T-helper 17 cell (primary cell): ENCODE results near the gene IGSF21. TPM values are rescaled to one million over a fixed set of nuclear protein-coding genes. Genes with fewer than 3 reads are reported as not detected.
A peak's percentile ranks its signal among the peaks of the same experiment; 100 is the strongest.

Source experiments
- ATAC-seq: fragments of 150-1000 bp; cut with Tn5 transposase; 2 replicates; pipeline ENCODE4 v1.10.0; 2021; ENCODE audit warnings: mild to moderate bottlenecking, moderate library complexity
- DNase-seq, 3 donors: peaks; one replicate each; pipeline versions ENCODE4 v3.0.0 to v3.0.0-alpha.2; 2020 to 2021
- H3K9me3 ChIP-seq: one replicate; pipeline ENCODE4 v1.7.0; 2013; ENCODE audit warnings: low read length, mild to moderate bottlenecking; ENCODE audit not compliant: control insufficient read depth, poor library complexity, severe bottlenecking
- H3K27ac Mint-ChIP-seq: one replicate; pipeline ENCODE4 v1.8.0; 2022; ENCODE audit warnings: mild to moderate bottlenecking, moderate library complexity, mixed read lengths
- H3K27me3 Mint-ChIP-seq: one replicate; pipeline ENCODE4 v1.8.0; 2022; ENCODE audit warnings: mixed read lengths
- H3K36me3 Mint-ChIP-seq: one replicate; pipeline ENCODE4 v1.8.0; 2022; ENCODE audit warnings: low read depth, mixed read lengths
- H3K4me1 Mint-ChIP-seq: one replicate; pipeline ENCODE4 v1.8.0; 2022; ENCODE audit warnings: mild to moderate bottlenecking, mixed read lengths
- H3K4me3 Mint-ChIP-seq: one replicate; pipeline ENCODE4 v1.8.0; 2022; ENCODE audit warnings: mild to moderate bottlenecking, moderate library complexity, mixed read lengths
- total RNA-seq, 4 donors: library from RNA in 2 of 4; stranded (reverse) in 2 of 4; gene quantifications; one replicate each; pipeline ENCODE4 v1.2.3 and lab custom pipeline; 2022 to 2026

The IGSF21 gene
- total RNA-seq, 2 donors from 2014 or later, result not detected

- no peaks in the 10 kb centered on the region for H3K4me1 Mint-ChIP-seq
- no peaks in the 10 kb centered on the region for H3K36me3 Mint-ChIP-seq
- H3K27me3 Mint-ChIP-seq, result peaks cover 57% of the 10 kb centered on the region
- no peaks in the 10 kb centered on the region for H3K9me3 ChIP-seq
- no peak for ATAC-seq
- H3K4me3 Mint-ChIP-seq, result no peak overlapping the region
- H3K27ac Mint-ChIP-seq, result no peak overlapping the region
- no peak for DNase-seq
Measured at GRCh38 chr1:18118078-18118477, 10.5 kb downstream of the IGSF21 start.

- no peak overlapping the region for H3K4me3 Mint-ChIP-seq
- ATAC-seq, result no peak
- H3K4me1 Mint-ChIP-seq, result no peaks in the 10 kb centered on the region
- H3K36me3 Mint-ChIP-seq, result no peaks in the 10 kb centered on the region
- DNase-seq, result no peak
- no peaks in the 10 kb centered on the region for H3K9me3 ChIP-seq
- peaks cover 60% of the 10 kb centered on the region for H3K27me3 Mint-ChIP-seq
- no peak overlapping the region for H3K27ac Mint-ChIP-seq
Measured at GRCh38 chr1:18118491-18118890, 10.9 kb downstream of the IGSF21 start.

GRCh38 chr1:18119289-18119688 is 11.7 kb downstream of the IGSF21 start:
- peaks cover 59% of the 10 kb centered on the region for H3K27me3 Mint-ChIP-seq
- H3K9me3 ChIP-seq, result no peaks in the 10 kb centered on the region
- DNase-seq (no peak), ATAC-seq (no peak)
- H3K27ac Mint-ChIP-seq, result no peak overlapping the region
- no peak overlapping the region for H3K4me3 Mint-ChIP-seq
- no peaks in the 10 kb centered on the region for H3K36me3 Mint-ChIP-seq
- H3K4me1 Mint-ChIP-seq, result no peaks in the 10 kb centered on the region

- DNase-seq (no peak), ATAC-seq (no peak)
- Mint-ChIP-seq H3K4me1 (peaks cover 2% of the 10 kb centered on the region), H3K27ac (no peak overlapping the region), H3K4me3 (no peak overlapping the region), H3K27me3 (peaks cover 59% of the 10 kb centered on the region), H3K36me3 (no peaks in the 10 kb centered on the region)
- no peaks in the 10 kb centered on the region for H3K9me3 ChIP-seq
Measured at GRCh38 chr1:18119771-18120377, 12.3 kb downstream of the IGSF21 start.

- H3K9me3 ChIP-seq, result no peaks in the 10 kb centered on the region
- no peak overlapping the region for H3K27ac Mint-ChIP-seq
- H3K36me3 Mint-ChIP-seq, result peaks cover 1% of the 10 kb centered on the region
- peaks cover 59% of the 10 kb centered on the region for H3K27me3 Mint-ChIP-seq
- DNase-seq (no peak), ATAC-seq (no peak)
- no peak overlapping the region for H3K4me3 Mint-ChIP-seq
- H3K4me1 Mint-ChIP-seq, result peaks cover 2% of the 10 kb centered on the region
Measured at GRCh38 chr1:18120638-18121037, 13.0 kb downstream of the IGSF21 start.

- H3K4me1 Mint-ChIP-seq, result peaks cover 2% of the 10 kb centered on the region
- no peak for ATAC-seq
- no peak overlapping the region for H3K4me3 Mint-ChIP-seq
- H3K27ac Mint-ChIP-seq, result no peak overlapping the region
- peaks cover 60% of the 10 kb centered on the region for H3K27me3 Mint-ChIP-seq
- peaks cover 2% of the 10 kb centered on the region for H3K36me3 Mint-ChIP-seq
- H3K9me3 ChIP-seq, result no peaks in the 10 kb centered on the region
- no peak for DNase-seq
Measured at GRCh38 chr1:18121072-18121820, 13.6 kb downstream of the IGSF21 start.

GRCh38 chr1:18123467-18123992 is 15.9 kb downstream of the IGSF21 start:
- ATAC-seq (no peak), DNase-seq (no peak)
- no peaks in the 10 kb centered on the region for H3K9me3 ChIP-seq
- Mint-ChIP-seq H3K4me3 (peak overlapping the region; percentile 13), H3K36me3 (peaks cover 2% of the 10 kb centered on the region), H3K27ac (no peak overlapping the region), H3K4me1 (peaks cover 2% of the 10 kb centered on the region), H3K27me3 (peaks cover 62% of the 10 kb centered on the region)

- Mint-ChIP-seq H3K36me3 (peaks cover 2% of the 10 kb centered on the region), H3K4me3 (no peak overlapping the region), H3K4me1 (peaks cover 2% of the 10 kb centered on the region), H3K27ac (no peak overlapping the region), H3K27me3 (peaks cover 66% of the 10 kb centered on the region)
- no peak for DNase-seq
- no peaks in the 10 kb centered on the region for H3K9me3 ChIP-seq
- ATAC-seq, result no peak
Measured at GRCh38 chr1:18124977-18125376, 17.4 kb downstream of the IGSF21 start.

GRCh38 chr1:18126616-18127015 is 19.0 kb downstream of the IGSF21 start:
- no peak for DNase-seq
- peaks cover 2% of the 10 kb centered on the region for H3K36me3 Mint-ChIP-seq
- H3K9me3 ChIP-seq, result no peaks in the 10 kb centered on the region
- H3K27ac Mint-ChIP-seq, result no peak overlapping the region
- H3K27me3 Mint-ChIP-seq, result peaks cover 64% of the 10 kb centered on the region
- no peak overlapping the region for H3K4me3 Mint-ChIP-seq
- ATAC-seq, result no peak
- peaks cover 2% of the 10 kb centered on the region for H3K4me1 Mint-ChIP-seq

- no peak for DNase-seq
- H3K4me1 Mint-ChIP-seq, result peaks cover 2% of the 10 kb centered on the region
- no peak for ATAC-seq
- H3K4me3 Mint-ChIP-seq, result no peak overlapping the region
- H3K9me3 ChIP-seq, result no peaks in the 10 kb centered on the region
- peaks cover 2% of the 10 kb centered on the region for H3K36me3 Mint-ChIP-seq
- H3K27me3 Mint-ChIP-seq, result peaks cover 55% of the 10 kb centered on the region
- H3K27ac Mint-ChIP-seq, result no peak overlapping the region
Measured at GRCh38 chr1:18128298-18128697, 20.7 kb downstream of the IGSF21 start.

- Mint-ChIP-seq H3K27ac (no peak overlapping the region), H3K4me3 (no peak overlapping the region), H3K27me3 (peaks cover 45% of the 10 kb centered on the region), H3K4me1 (no peaks in the 10 kb centered on the region), H3K36me3 (peaks cover 2% of the 10 kb centered on the region)
- ATAC-seq (no peak), DNase-seq (no peak)
- no peaks in the 10 kb centered on the region for H3K9me3 ChIP-seq
Measured at GRCh38 chr1:18130356-18130755, 22.8 kb downstream of the IGSF21 start.

- Mint-ChIP-seq H3K4me3 (no peak overlapping the region), H3K4me1 (no peaks in the 10 kb centered on the region), H3K36me3 (no peaks in the 10 kb centered on the region), H3K27me3 (peaks cover 31% of the 10 kb centered on the region), H3K27ac (no peak overlapping the region)
- DNase-seq (no peak), ATAC-seq (no peak)
- no peaks in the 10 kb centered on the region for H3K9me3 ChIP-seq
Measured at GRCh38 chr1:18132022-18132710, 24.6 kb downstream of the IGSF21 start.

GRCh38 chr1:18132711-18133541 is 25.3 kb downstream of the IGSF21 start:
- Mint-ChIP-seq H3K4me1 (no peaks in the 10 kb centered on the region), H3K4me3 (no peak overlapping the region), H3K27me3 (peaks cover 24% of the 10 kb centered on the region), H3K36me3 (no peaks in the 10 kb centered on the region), H3K27ac (no peak overlapping the region)
- ATAC-seq (no peak), DNase-seq (no peak)
- H3K9me3 ChIP-seq, result no peaks in the 10 kb centered on the region
